HepG2 (cell line): ENCODE data around the gene SLC19A1.

Experiments used
- TOE1 ChIP-seq: sonication (generic); formaldehyde crosslinking; IDR thresholded peaks from 2 replicates; pipeline ENCODE4 v1.4.0; 2020; ENCODE audit warnings: mild to moderate bottlenecking, missing genetic modification reagents
- ZNF274 ChIP-seq: sonication (generic); formaldehyde crosslinking; IDR thresholded peaks from 2 replicates; pipeline ENCODE4 v1.5.1; 2020; ENCODE audit warnings: mild to moderate bottlenecking, missing genetic modification reagents
- ZNF552 ChIP-seq: sonication (generic); formaldehyde crosslinking; IDR thresholded peaks from 2 replicates; pipeline ENCODE4 v1.9.0; 2022; ENCODE audit warnings: missing genetic modification reagents, mild to moderate bottlenecking, borderline replicate concordance

DNA sequence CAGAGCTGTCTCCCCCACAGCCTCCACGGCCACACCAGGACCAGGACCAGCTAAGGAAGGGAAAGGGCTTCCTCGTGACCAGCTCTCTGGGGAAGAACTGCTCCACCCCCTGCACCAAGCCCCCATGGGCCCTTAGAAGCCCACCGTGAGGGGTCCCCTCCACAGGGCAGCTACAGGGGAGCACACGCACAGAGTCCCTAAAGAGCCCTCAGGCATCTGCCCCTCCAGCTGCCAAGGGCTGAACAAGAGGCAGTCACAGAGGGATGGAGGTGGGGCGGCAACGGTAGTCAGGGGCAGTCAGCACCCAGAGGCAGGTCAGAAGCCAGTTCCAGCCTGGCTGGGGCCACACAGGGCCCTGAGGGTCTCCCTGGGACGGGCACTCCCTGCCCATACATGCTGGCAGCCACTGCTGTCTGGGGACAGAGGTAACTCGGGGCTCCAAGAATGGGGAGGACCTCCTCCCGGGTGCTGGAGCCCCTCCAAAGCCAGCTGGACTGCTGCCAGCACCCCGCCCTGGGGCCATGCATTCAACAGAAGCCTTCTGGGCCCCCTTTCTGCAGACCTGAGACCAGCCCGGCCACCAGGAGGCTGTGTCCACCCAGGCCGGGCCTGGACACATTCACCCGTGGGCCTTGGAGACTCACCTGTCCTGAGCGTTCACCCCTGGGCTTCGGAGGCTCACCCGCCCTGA is 18.7 kb downstream of the SLC19A1 start:
- TF ChIP-seq ZNF552 (CRISPR knock-in tag) (no peak), TOE1 (CRISPR knock-in tag) (no peak), ZNF274 (CRISPR knock-in tag) (no peak)
